EH (cell line): ENCODE results near the gene KIF5C.

ENCODE experiments used
- DNase-seq: peaks from one replicate; pipeline ENCODE4 v3.0.0-alpha.2; 2015; ENCODE audit warnings: low read depth

KIF5C gene

GRCh38 chr2:149015926-149016563 lies 141.0 kb downstream of the KIF5C start:
- no peak for DNase-seq

- peak; percentile 79 for DNase-seq
These were observed 142.3 kb downstream of the KIF5C start for GRCh38 chr2:149017116-149017985.

GRCh38 chr2:149018981-149019380 lies 144.0 kb downstream of the KIF5C start:
- no peak for DNase-seq

- no peak for DNase-seq
These were observed 144.7 kb downstream of the KIF5C start for GRCh38 chr2:149019768-149020167.

- no peak for DNase-seq
These were observed 145.4 kb downstream of the KIF5C start for GRCh38 chr2:149020432-149020851.

GRCh38 chr2:149021271-149021719 lies 146.3 kb downstream of the KIF5C start:
- no peak for DNase-seq

GRCh38 chr2:149021761-149022160 lies 146.7 kb downstream of the KIF5C start:
- DNase-seq: no peak

- DNase-seq: no peak
These were observed 148.1 kb downstream of the KIF5C start for GRCh38 chr2:149023091-149023490.

- no peak for DNase-seq
These were observed 152.7 kb downstream of the KIF5C start for GRCh38 chr2:149027590-149028250.

- DNase-seq: no peak
These were observed 153.3 kb downstream of the KIF5C start for GRCh38 chr2:149028377-149028776.

- DNase-seq: no peak
These were observed 153.9 kb downstream of the KIF5C start for GRCh38 chr2:149028891-149029290.

GRCh38 chr2:149029307-149029965 lies 154.4 kb downstream of the KIF5C start:
- DNase-seq: no peak

GRCh38 chr2:149031396-149031795 lies 156.4 kb downstream of the KIF5C start:
- no peak for DNase-seq

- no peak for DNase-seq
These were observed 158.7 kb downstream of the KIF5C start for GRCh38 chr2:149033716-149034115.

- no peak for DNase-seq
These were observed 159.4 kb downstream of the KIF5C start for GRCh38 chr2:149034406-149034805.

- no peak for DNase-seq
These were observed 161.7 kb downstream of the KIF5C start for GRCh38 chr2:149036507-149037293.

GRCh38 chr2:149037851-149038250 lies 162.8 kb downstream of the KIF5C start:
- DNase-seq: no peak

- DNase-seq: peak; percentile 35
These were observed 163.6 kb downstream of the KIF5C start, which contains the start of gene LYPD6B for GRCh38 chr2:149038442-149039212. TSS of gene LYPD6B (plus strand) at chr2:149038699. CDS start at chr2:149130949, 92,250 bp downstream.

GRCh38 chr2:149039213-149039724 lies 164.2 kb downstream of the KIF5C start:
- DNase-seq: no peak

- peak; percentile 35 for DNase-seq
These were observed 165.4 kb downstream of the KIF5C start for GRCh38 chr2:149040451-149040850.
